Measurements from ENCODE around the gene BAX. TPM values are rescaled to one million over a fixed set of nuclear protein-coding genes. Genes with fewer than 3 reads are reported as not detected.
A peak's percentile ranks its signal among the peaks of the same experiment; 100 is the strongest.

Gene BAX
- total RNA-seq, 4 donors from 2014 or later, result 7.9 to 21.8 (median 18.0) TPM

DNA sequence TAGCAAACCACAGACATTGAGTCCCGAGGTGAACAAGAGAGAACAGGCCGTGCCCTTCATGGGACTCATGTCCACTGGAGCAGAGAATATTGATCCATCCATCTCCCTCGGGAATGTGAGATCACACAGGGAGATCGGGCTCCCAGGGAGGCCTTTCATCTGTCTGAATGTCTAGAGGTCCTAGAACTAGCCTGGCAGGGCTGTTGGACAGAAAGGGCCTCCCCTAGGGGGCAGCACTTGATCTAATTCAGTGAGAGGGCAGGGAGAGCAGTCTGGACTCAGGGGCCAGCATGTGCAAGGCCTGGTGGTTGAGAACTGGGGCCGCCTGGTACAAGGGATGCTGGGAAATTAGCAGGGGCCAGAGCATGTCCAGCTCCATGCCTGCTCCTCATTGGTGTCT lies 43.3 kb downstream of the BAX start:
- H3K9me3 ChIP-seq, result no peaks in the 10 kb centered on the region
- in situ Hi-C loops (cut with MboI; ENCODE audit: low sequenced_read_pairs in 4 of 4) (no loop called here), intact Hi-C loops (cut with DNase I; ENCODE audit: low total_unique reads) (loop anchor here (10.0 kb wide), 2 partner anchors 673 to 817 kb away; partner anchors contain the start of genes EMP3, FUZ and MED25)
- no peak overlapping the region for H3K4me3 ChIP-seq
- H3K27ac ChIP-seq, result peak overlapping the region; percentile 56 to 72 (median 67)
- H3K36me3 ChIP-seq, result peaks cover 0 to 9% of the 10 kb centered on the region in 2 donors
- no peaks in the 10 kb centered on the region for H3K27me3 ChIP-seq
- DNase-seq (peak in 1 of 2 donors; percentile 64), ATAC-seq (no peak)
- TF ChIP-seq POLR2A (IDR thresholded peaks at IDR 0.05), result no peak
- TF ChIP-seq, protein P1, sequence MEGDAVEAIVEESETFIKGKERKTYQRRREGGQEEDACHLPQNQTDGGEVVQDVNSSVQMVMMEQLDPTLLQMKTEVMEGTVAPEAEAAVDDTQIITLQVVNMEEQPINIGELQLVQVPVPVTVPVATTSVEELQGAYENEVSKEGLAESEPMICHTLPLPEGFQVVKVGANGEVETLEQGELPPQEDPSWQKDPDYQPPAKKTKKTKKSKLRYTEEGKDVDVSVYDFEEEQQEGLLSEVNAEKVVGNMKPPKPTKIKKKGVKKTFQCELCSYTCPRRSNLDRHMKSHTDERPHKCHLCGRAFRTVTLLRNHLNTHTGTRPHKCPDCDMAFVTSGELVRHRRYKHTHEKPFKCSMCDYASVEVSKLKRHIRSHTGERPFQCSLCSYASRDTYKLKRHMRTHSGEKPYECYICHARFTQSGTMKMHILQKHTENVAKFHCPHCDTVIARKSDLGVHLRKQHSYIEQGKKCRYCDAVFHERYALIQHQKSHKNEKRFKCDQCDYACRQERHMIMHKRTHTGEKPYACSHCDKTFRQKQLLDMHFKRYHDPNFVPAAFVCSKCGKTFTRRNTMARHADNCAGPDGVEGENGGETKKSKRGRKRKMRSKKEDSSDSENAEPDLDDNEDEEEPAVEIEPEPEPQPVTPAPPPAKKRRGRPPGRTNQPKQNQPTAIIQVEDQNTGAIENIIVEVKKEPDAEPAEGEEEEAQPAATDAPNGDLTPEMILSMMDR (IDR thresholded peaks at IDR 0.05 in 4 of 5, conservative IDR thresholded peaks at IDR 0.05 in 1 of 5), result peak in 4 of 5 experiments; percentile 13 to 58 (median 46)
- H3K4me1 ChIP-seq, result peaks cover 13 to 19% of the 10 kb centered on the region in 2 donors

DNA sequence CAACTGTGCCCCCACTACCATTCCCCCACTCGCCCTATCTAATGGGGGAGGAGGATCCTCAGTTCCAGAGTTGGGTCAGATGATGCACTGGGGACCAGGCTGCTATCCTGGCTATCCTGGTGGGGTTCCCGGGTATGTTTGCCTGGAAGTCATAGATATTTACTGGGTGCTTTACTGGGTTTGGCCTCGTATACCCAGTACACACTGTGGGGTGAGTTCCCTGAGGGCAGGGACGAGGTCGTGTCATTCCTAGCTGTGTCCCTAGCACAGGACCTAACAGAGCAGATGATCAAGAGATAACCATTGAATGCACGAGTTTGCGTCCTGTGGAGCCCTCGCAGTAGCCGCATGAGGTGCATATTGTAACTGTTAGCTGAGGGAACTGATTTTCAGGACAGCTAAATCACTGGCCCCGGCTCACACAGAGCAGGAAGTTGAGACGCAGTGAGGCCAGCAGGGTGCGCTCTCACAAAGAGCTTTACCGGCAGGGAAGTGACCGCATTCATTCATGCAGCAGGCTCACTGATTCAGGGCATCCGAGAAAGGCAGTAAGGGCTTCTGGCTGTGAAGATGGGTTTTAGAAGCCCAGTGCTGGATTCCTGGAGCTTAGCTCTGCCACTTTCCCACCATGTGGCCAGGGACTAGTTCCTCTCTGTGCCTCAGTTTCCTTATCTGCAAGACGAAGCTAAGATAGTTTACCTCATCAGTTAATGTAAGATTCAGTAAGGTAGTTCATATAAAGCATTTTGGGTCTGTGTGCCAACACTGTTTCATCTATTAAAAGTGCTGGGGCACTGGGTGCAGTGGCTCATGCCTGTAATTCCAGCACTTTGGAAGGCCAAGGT lies 45.0 kb downstream of the BAX start:
- Histone ChIP-seq H3K9me3 (no peaks in the 10 kb centered on the region), H3K27ac (peak overlapping the region in 1 of 4 donors; percentile 72), H3K36me3 (peaks cover 0 to 25% of the 10 kb centered on the region in 2 donors), H3K27me3 (no peaks in the 10 kb centered on the region), H3K4me3 (no peak overlapping the region), H3K4me1 (peaks cover 5 to 11% of the 10 kb centered on the region in 2 donors)
- in situ Hi-C loops (cut with MboI; ENCODE audit: low sequenced_read_pairs in 4 of 4), result no loop called here
- peak in 1 of 2 donors; percentile 67 for ATAC-seq
- intact Hi-C loops (cut with DNase I; ENCODE audit: low total_unique reads), result loop anchor here (10.0 kb wide), 2 partner anchors 675 to 815 kb away; partner anchors contain the start of genes EMP3, FUZ and MED25
- DNase-seq, result no peak
- TF ChIP-seq, protein P1 (IDR thresholded peaks at IDR 0.05 in 4 of 5, conservative IDR thresholded peaks at IDR 0.05 in 1 of 5), result peak in 4 of 5 experiments; percentile 44 to 65 (median 56)
- no peak for TF ChIP-seq POLR2A (IDR thresholded peaks at IDR 0.05)

DNA sequence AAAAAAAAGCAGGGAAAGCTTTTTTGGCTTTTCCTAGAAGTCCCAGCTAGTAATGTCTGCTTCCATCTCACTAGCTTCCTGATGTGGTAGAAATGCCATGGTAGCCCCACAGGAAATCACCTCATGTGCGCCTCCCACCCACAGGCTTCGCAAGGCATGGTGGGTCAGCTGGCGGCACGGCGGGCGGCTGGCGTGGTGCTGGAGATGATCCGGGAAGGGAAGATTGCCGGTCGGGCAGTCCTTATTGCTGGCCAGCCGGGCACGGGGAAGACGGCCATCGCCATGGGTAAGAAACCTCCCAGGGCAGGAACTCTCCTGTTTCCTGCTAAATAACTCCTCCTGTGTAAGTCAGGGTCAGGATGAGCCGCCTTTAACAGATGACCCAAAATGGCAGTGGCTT lies 49.5 kb downstream of the BAX start:
- H3K27ac ChIP-seq, result no peak overlapping the region
- TF ChIP-seq POLR2A (IDR thresholded peaks at IDR 0.05), result no peak
- TF ChIP-seq, protein P1 (IDR thresholded peaks at IDR 0.05 in 4 of 5, conservative IDR thresholded peaks at IDR 0.05 in 1 of 5), result no peak
- no peaks in the 10 kb centered on the region for H3K9me3 ChIP-seq
- H3K27me3 ChIP-seq, result no peaks in the 10 kb centered on the region
- DNase-seq, result no peak
- H3K4me3 ChIP-seq, result no peak overlapping the region
- intact Hi-C loops (cut with DNase I; ENCODE audit: low total_unique reads), result no loop called here
- no peak for ATAC-seq
- no peaks in the 10 kb centered on the region for H3K4me1 ChIP-seq
- in situ Hi-C loops (cut with MboI; ENCODE audit: low sequenced_read_pairs in 4 of 4), result no loop called here
- peaks cover 0 to 63% of the 10 kb centered on the region in 2 donors for H3K36me3 ChIP-seq

DNA sequence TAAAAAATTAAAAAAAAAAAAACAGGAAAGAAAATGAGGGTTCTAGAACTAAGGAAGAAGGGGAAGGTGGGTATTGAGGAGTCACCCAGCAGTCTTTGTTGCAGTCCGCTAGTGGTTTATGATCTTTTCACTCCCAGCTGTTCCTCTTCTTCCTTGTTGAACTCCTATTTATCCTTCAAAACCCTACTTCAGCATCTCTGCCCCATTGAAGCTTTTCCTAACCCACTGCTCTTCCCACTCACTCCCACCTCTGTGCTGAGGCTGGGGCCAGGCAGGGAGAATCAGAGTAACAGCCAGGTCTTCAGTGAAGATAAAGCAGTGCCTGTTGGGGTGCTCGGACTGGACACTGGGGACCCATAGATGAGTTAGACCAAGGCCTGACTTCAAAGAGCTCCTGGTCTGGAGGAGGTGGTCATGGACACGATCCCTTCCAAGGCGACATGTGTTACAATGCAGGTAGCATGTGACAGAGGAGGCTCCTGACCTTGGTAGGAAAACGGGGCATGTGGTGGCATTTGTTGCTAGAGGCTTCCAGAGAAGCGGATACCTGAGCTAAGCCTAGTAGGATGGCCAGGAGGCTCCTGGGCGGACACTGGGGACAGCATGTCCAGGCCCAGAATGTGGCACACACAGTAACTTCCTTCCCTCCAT lies 50.4 kb downstream of the BAX start:
- peaks cover 0 to 71% of the 10 kb centered on the region in 2 donors for H3K36me3 ChIP-seq
- ATAC-seq (no peak), DNase-seq (no peak)
- in situ Hi-C loops (cut with MboI; ENCODE audit: low sequenced_read_pairs in 4 of 4) (no loop called here), intact Hi-C loops (cut with DNase I; ENCODE audit: low total_unique reads) (no loop called here)
- no peaks in the 10 kb centered on the region for H3K27me3 ChIP-seq
- H3K27ac ChIP-seq, result no peak overlapping the region
- H3K4me3 ChIP-seq, result no peak overlapping the region
- no peak for TF ChIP-seq POLR2A (IDR thresholded peaks at IDR 0.05)
- TF ChIP-seq, protein P1 (IDR thresholded peaks at IDR 0.05 in 4 of 5, conservative IDR thresholded peaks at IDR 0.05 in 1 of 5), result no peak
- H3K9me3 ChIP-seq, result no peaks in the 10 kb centered on the region
- H3K4me1 ChIP-seq, result no peaks in the 10 kb centered on the region

Data from gastrocnemius medialis (tissue), 4 donors.